GM10266 (cell line): Measurements from ENCODE around the gene LUC7L.

Source experiments
- DNase-seq: peaks from one replicate; pipeline ENCODE4 v3.0.0; 2012; ENCODE audit errors: extremely low spot score
- TF ChIP-seq, protein P1 (sequence below): IDR thresholded peaks from 2 replicates; pipeline ENCODE4 v1.5.1; 2012; ENCODE audit warnings: mild to moderate bottlenecking, low read depth; ENCODE audit not compliant: control insufficient read depth, insufficient read depth; ENCODE audit errors: missing control alignments

Gene LUC7L

DNA sequence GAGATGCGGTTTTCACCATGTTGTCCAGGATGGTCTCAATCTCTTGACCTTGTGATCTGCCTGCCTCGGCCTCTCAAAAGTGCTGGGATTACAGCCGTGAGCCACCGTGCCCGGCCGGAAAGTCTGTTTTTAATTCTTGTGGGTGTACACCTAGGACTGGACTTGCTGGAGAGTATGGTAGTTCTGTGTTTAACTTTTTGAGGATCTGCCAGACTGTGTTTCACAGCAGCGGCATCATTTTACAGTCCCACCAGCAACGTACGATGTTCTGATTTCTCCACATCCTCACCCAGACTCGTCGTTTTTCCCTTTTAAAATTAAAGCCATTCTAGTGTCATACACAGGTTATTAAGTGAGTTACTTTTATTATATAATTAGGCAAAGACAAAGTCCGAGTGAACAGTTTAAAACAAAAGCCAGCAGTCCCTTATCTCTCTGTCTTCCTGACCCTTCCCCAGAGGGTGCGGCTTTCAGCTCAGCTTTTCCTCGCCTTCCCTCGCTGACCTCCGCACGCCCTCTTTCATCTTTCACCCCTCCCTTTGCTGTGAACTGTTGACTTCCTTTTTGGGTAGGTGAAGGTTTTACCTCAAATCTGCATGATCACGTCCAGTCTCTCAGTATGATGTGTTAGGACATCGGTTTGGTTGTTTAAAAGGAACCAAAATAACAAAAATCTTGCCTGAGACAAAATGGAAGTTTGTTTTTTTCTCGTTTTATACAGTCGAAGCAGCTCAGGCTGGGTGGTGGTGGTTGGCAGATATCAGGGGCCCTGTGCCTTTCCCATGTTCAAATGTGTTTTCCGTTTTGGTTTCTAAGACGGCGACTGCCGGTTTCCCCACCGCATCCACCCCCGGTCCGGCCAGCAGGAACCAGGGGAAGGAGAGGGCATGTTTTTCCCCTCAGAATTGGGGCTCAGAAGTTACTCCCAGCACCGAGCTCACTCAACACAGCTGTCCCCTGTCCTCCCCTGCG is 23.4 kb upstream of the LUC7L start:
- DNase-seq: peak; percentile 55
- TF ChIP-seq, protein P1, sequence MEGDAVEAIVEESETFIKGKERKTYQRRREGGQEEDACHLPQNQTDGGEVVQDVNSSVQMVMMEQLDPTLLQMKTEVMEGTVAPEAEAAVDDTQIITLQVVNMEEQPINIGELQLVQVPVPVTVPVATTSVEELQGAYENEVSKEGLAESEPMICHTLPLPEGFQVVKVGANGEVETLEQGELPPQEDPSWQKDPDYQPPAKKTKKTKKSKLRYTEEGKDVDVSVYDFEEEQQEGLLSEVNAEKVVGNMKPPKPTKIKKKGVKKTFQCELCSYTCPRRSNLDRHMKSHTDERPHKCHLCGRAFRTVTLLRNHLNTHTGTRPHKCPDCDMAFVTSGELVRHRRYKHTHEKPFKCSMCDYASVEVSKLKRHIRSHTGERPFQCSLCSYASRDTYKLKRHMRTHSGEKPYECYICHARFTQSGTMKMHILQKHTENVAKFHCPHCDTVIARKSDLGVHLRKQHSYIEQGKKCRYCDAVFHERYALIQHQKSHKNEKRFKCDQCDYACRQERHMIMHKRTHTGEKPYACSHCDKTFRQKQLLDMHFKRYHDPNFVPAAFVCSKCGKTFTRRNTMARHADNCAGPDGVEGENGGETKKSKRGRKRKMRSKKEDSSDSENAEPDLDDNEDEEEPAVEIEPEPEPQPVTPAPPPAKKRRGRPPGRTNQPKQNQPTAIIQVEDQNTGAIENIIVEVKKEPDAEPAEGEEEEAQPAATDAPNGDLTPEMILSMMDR: no peak

DNA sequence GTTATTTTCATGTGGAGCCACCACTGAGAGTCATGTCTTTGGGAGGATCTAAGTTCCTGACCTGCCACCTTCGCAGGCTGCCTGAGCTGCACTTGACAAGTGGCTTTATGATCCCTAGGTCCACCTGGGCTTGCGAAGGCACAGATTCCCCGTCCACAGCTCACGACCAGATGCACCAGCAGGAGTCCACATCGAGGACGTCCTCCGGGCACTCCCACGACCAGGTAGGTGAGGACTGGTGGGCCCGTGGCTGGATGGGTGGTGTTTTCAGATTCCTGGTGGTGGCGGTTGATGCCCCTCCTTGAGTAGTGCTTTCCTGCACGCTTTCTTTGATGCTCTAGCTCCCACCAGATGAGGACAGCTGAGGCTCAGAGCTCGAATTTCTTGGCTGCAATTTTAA is 20.2 kb upstream of the LUC7L start:
- TF ChIP-seq, protein P1: no peak
- DNase-seq: no peak

DNA sequence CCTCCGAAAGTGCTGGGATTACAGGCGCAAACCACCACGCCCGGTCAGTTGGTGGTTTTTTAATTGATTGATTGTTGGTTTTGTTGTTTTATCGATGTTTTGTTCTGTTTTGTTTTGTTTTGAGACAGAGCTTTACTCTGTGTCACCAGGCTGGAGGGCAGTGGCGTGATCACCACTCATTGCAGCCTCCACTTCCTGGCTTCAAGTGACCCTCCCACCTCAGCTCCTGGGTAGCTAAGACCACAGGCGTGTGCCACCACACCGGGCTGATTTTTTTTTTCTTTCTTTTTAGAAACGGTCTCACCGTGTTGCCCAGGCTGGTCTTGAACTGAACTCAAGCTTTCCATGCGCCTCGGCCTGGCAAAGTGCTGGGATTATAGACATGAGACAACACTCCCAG is 17.8 kb upstream of the LUC7L start:
- no peak for DNase-seq
- TF ChIP-seq, protein P1: no peak

DNA sequence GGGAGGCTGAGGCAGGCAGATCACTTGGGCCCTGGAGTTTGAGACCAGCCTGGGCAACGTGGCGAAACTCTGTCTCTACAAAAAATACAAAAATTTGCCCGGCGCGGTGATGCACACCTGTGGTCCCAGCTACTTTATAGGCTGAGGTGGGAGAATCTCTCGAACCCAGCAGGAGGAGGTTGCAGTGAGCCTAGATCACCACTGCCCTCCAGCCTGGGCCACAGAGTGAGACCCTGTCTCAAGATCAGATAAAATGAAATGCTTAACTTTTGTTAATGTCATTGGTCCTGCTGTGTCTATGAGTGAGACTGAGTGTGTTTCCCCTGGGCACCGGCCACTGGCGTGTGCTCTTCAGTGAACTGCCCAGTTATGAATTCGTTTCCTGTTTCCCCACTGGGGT is 15.9 kb upstream of the LUC7L start:
- TF ChIP-seq, protein P1: no peak
- no peak for DNase-seq

DNA sequence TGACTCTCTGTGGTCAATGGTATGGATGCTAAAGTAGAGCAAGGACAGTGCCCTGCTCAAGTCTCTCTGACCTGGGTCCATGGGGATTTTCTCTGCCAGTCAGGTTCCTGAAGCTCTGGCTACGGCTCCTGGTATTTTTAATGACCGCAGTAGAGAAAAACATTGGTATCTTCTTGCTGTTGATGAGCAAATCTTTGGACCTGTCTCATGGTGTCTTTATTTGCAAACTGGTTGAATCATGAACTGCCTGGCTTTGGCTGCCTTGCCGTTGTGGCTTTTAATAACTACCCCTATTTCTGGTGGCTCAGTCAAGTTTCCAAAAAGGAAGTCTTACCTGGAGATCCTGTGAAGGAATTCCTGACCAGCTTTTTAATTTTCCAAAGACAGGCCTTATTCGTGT is 14.1 kb upstream of the LUC7L start:
- TF ChIP-seq, protein P1: no peak
- DNase-seq: no peak

DNA sequence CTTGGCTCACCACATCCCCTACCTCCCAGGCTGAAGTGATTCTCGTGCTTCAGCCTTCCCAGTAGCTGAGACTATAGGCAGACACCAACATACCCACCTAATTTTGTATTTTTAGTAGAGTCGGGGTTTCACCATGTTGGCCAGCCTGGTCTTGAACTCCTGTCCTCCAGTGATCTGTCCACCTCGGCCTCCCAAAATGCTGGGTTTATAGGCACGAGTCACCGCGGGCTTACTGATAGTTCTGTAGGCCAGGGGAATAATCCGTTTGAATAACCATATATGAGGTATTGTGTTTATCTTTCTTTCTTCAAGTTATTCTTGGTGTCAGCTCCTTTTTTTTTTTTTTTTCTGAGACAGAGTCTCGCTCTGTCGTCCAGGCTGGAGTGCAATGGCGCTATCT is 13.0 kb upstream of the LUC7L start:
- no peak for DNase-seq
- TF ChIP-seq, protein P1: no peak

DNA sequence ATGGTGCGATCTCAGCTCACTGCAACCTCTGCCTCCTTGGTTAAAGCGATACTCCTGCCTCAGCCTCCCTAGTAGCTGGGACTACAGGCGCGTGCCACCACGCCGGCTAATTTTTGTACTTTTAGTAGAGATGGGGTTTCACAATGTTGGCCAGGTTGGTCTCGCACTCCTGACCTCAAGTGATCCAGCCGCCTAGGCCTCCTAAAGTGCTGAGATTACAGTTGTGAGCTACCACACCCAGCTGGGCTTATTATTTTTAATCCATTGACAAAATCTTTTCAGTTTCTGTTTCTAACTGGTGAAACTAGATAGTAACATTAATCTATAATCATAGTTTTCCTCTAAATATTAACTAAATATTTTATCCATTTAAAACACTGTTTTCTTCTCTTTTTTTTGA is 11.3 kb upstream of the LUC7L start:
- TF ChIP-seq, protein P1: no peak
- no peak for DNase-seq
